ENCODE data around the gene EDAR.

The EDAR gene

GRCh38 chr2:108988796-108989713 is at the start of gene EDAR:
EDAR (minus strand) TSS chr2:108989220; CDS start chr2:108931014, 58,206 bp downstream.
- no peak for DNase-seq (ENCODE audit: low spot score)

GRCh38 chr2:109033171-109033570 is 44.2 kb upstream of the EDAR start:
- DNase-seq (ENCODE audit: low spot score), result no peak

- DNase-seq (ENCODE audit: low spot score), result no peak
These were observed 43.3 kb upstream of the EDAR start for GRCh38 chr2:109032229-109032820.

DNA sequence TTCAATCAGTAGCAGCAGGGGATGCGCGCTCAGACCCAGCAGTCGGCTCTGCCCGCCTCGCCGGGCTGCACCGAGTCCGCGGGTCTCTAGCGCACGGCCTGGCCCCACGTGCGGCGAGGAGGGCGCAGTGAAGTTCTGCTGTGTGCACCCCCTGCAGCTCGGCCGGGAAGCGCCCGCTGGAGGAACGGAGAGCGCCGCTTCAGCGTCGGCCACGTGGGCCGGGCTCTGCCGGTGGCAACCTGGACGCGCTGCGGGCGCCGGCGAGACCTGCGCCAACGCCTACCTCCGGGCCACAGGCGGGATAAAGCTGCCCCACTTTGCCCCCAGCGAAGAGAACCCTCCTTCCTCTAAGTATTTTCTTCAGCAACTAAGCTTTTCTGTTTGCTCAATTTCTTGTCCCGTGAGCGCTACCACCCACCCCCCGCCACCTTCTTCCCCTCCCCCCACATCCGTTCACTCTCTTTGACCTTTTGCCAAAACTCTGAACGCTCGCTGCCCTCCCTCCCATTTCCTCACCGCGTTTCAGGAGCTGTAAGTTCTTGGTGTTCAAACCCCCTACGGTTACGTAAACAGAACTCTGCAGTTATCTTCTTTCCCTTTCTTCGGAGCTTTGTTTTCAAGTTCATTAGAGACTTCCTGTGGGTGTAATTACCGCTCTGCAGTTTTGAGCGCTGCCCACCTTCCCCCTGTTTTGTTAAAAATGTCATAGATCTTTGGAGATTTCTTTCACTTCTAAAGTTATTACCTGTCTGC is 42.6 kb upstream of the EDAR start:
- DNase-seq (ENCODE audit: low spot score), result no peak

- no peak for DNase-seq (ENCODE audit: low spot score)
These were observed 42.0 kb upstream of the EDAR start for GRCh38 chr2:109030870-109031475.

DNA sequence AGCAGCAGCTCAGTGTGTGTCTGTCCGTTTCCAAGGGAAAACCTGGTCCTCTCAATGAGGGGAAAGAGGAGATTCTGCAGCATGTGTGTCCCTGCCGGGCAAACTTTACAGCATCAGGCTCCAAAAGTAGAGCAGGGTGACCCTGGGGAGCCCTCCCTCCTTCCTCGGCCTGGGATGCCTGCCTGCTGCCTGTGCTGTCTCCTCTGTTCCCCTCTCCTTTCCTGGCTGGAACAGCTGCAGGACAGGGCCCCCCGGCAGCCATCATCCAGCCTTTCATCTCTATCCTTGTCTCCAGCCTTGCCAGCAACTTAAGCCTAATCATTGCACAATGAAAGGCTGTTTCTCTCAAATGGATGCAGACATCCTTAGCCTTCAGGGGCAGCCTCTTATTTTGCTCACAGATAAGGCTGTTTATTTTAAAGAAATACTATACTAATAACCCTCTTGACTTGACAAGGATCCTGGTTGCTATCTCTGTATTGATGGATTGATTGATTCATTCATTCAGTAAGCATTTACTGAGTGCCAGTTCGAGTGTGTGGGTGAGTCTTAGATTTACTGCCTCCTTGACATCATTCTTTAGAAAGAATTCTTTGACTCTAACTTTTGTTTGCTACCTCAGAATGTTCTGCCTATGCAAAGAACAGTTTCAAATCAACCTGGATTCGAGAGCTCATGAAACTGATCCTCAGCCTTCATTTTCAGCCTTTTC is 40.6 kb upstream of the EDAR start:
- DNase-seq (ENCODE audit: low spot score), result no peak

DNA sequence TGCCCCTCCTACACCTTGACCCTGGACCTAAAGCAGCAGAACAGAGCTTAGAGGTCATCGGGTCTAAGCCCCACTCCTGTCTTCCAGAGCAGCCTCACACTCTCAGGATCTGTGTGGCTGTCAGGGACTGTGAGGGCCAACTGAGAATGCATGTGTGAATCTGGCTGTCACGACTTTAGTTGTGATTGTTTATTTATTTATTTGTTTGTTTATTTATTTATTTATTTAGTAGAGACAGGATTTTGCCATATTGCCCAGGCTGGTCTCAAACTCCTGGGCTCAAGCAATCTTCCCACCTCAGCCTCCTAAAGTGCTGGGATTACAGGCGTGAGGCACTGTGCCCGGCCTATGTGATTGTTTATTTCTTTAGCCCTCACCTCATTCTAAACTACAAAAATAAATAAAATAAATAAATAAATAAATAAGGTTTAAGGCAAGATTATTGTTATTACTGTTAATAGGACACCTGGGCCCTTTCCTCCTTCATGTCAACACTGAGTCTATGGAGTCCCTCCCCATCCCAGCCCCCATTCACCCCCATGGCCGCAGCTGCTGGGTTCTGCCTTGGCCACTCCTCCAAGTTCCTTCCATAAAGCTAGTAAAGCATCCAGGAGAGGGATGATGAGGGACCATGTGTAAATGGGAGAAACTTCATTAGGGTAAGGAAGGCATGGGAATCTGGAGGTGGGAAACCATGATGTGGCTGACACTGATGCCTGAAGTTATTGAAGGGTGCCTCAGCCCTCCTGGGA is 39.9 kb upstream of the EDAR start:
- DNase-seq (ENCODE audit: low spot score), result no peak

GRCh38 chr2:109028277-109028676 is 39.3 kb upstream of the EDAR start:
- DNase-seq (ENCODE audit: low spot score), result no peak

- DNase-seq (ENCODE audit: low spot score), result no peak
These were observed 38.7 kb upstream of the EDAR start for GRCh38 chr2:109027702-109028101.

GRCh38 chr2:109024477-109024876 is 35.5 kb upstream of the EDAR start:
- no peak for DNase-seq (ENCODE audit: low spot score)

GRCh38 chr2:109021895-109022300 is 32.9 kb upstream of the EDAR start:
- no peak for DNase-seq (ENCODE audit: low spot score)

DNA sequence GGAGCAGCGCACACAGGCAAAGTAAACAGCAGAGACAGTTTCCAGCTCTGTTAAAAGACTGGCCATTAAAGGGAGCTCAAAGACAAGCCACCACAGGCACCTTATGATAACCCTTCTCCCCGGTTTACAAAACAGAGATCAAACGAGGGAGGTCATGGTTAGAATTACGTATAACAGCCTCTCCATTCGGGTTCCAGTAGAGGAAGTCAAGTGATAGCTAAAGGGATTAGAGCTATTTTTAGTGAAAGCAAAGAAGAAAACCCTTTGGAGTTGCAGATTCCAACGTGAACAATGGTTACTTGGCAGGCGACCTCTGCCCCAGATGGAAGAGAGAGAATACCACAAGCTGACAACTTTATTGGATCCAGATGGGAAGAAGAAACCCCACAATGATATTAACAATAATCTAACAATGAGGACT is 31.2 kb upstream of the EDAR start:
- no peak for DNase-seq (ENCODE audit: low spot score)

- no peak for DNase-seq (ENCODE audit: low spot score)
These were observed 29.4 kb upstream of the EDAR start for GRCh38 chr2:109018452-109018851.

DNA sequence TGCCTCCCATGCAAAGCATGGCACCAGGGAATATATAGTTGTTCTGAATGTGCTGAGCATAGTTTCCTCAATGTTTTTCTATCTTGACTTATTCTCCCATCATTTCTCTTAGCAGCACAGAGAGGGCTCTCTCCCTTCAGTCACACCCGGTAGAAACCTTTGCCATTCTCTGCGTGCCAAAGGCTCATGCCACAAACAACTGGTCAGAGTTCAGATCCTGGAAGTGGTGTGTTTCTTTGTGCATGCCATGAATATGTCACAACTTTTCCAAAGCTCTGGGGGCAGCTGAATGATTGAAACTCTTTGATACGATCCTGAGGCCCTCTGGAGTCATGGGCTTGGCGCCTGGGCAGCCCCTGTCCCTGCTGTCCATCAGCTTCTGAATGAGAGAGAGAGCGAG is 28.0 kb upstream of the EDAR start:
- no peak for DNase-seq (ENCODE audit: low spot score)

DNA sequence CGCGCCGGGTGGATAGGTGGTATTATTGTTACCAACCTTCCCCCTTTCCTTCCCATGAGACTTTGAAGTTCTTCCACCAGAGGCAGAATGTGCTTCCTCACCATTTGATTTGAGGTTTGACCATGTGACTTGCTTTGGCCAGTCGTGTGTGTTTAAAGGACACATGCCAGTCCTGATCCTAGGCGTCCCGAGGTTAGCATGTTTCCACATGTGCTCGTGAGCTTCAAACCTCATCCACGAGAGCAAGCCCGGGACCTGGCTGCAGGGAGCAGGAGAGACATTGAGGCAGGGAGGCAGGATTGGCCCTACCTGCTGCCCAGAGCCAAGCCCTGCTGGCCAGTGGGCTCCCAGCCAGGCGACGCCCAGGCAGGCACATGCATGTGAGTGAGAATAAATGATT is 27.4 kb upstream of the EDAR start:
- no peak for DNase-seq (ENCODE audit: low spot score)

GRCh38 chr2:109014476-109014875 is 25.5 kb upstream of the EDAR start:
- DNase-seq (ENCODE audit: low spot score), result no peak

- no peak for DNase-seq (ENCODE audit: low spot score)
These were observed 24.0 kb upstream of the EDAR start for GRCh38 chr2:109013051-109013450.

- DNase-seq (ENCODE audit: low spot score), result no peak
These were observed 21.0 kb upstream of the EDAR start for GRCh38 chr2:109009920-109010610.

GRCh38 chr2:109006971-109007370 is 18.0 kb upstream of the EDAR start:
- no peak for DNase-seq (ENCODE audit: low spot score)

DNA sequence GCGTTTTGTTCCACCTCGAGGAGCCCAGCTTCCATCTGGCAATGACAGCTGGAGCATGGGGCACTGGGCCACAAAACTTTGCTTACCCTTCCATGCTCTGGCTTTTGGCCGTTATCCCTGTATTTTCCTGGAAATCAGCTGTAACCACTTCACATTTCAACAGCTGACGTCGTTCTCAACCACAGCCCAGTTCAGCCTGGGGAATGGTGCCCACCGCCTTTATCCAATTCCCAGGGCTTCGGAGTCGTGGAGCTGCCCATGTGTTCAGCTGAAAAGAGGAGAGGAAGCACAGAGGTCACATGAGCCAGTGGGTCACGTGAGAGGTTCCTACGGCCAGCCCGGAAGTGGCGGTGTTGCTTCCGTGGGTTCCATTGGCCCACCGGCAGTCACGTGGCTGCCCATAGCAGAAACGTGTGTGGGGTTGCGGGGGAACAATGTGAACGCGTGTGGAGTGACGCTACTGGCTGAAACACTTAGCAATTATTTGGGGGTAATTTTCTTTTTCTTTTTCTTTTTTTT is 16.7 kb upstream of the EDAR start:
- no peak for DNase-seq (ENCODE audit: low spot score)

Measured in hematopoietic multipotent progenitor cell treated with erythropoietin and hydrocortisone succinate and interleukin-3 and kit ligand, for 15 days (in vitro differentiated cells).